Activated CD4-positive, alpha-beta T cell treated with anti-CD3 and anti-CD28 coated beads for 24 hours (primary cell): ENCODE data around the gene AICDA.

Source experiments
- DNase-seq, 2 donors: peaks; one replicate each; pipeline ENCODE4 v3.0.0-alpha.2; 2020; ENCODE audit warnings: low read depth in 2 of 2

AICDA gene

GRCh38 chr12:8556531-8557097 is 56.0 kb downstream of the AICDA start:
- DNase-seq, result no peak

- DNase-seq, result no peak
Measured at GRCh38 chr12:8554451-8555195, 58.0 kb downstream of the AICDA start.

- no peak for DNase-seq
Measured at GRCh38 chr12:8553088-8553627, 59.5 kb downstream of the AICDA start.
